ENCODE results near the gene WDR87. TPM values are rescaled to one million over a fixed set of nuclear protein-coding genes. Genes with fewer than 3 reads are reported as not detected.
A peak's percentile ranks its signal among the peaks of the same experiment; 100 is the strongest.

Gene WDR87
- total and polyA plus RNA-seq, 10 of the 15 experiments (the other 5 are each of a cell fraction or from before 2014, with no cell fraction given) = not detected

- no peak for TF ChIP-seq ZNF592 (IDR thresholded peaks at IDR 0.05)
- TF ChIP-seq BCL3 (IDR thresholded peaks at IDR 0.05; ENCODE audit: borderline replicate concordance, insufficient read depth, low read depth, low read length, poor library complexity, severe bottlenecking) = no peak
- TF ChIP-seq FOXK2 (IDR thresholded peaks at IDR 0.05) = no peak
- no peak for TF ChIP-seq ZNF207 (IDR thresholded peaks at IDR 0.05; ENCODE audit: borderline replicate concordance)
- TF ChIP-seq ZSCAN29 (IDR thresholded peaks at IDR 0.05) = no peak
- TF ChIP-seq TCF12 (IDR thresholded peaks at IDR 0.05; ENCODE audit: low read depth, low read length) = peak; percentile 46; the same call in 1 of the 2 replicates
- TF ChIP-seq, protein P1, sequence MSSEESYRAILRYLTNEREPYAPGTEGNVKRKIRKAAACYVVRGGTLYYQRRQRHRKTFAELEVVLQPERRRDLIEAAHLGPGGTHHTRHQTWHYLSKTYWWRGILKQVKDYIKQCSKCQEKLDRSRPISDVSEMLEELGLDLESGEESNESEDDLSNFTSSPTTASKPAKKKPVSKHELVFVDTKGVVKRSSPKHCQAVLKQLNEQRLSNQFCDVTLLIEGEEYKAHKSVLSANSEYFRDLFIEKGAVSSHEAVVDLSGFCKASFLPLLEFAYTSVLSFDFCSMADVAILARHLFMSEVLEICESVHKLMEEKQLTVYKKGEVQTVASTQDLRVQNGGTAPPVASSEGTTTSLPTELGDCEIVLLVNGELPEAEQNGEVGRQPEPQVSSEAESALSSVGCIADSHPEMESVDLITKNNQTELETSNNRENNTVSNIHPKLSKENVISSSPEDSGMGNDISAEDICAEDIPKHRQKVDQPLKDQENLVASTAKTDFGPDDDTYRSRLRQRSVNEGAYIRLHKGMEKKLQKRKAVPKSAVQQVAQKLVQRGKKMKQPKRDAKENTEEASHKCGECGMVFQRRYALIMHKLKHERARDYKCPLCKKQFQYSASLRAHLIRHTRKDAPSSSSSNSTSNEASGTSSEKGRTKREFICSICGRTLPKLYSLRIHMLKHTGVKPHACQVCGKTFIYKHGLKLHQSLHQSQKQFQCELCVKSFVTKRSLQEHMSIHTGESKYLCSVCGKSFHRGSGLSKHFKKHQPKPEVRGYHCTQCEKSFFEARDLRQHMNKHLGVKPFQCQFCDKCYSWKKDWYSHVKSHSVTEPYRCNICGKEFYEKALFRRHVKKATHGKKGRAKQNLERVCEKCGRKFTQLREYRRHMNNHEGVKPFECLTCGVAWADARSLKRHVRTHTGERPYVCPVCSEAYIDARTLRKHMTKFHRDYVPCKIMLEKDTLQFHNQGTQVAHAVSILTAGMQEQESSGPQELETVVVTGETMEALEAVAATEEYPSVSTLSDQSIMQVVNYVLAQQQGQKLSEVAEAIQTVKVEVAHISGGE (CRISPR knock-in tag; IDR thresholded peaks at IDR 0.05) = no peak
- TF ChIP-seq EGR1 (IDR thresholded peaks at IDR 0.05; ENCODE audit: borderline replicate concordance in 1 of 2, low read depth in 2 of 2, low read length in 2 of 2) = no peak
- TF ChIP-seq, protein P2, sequence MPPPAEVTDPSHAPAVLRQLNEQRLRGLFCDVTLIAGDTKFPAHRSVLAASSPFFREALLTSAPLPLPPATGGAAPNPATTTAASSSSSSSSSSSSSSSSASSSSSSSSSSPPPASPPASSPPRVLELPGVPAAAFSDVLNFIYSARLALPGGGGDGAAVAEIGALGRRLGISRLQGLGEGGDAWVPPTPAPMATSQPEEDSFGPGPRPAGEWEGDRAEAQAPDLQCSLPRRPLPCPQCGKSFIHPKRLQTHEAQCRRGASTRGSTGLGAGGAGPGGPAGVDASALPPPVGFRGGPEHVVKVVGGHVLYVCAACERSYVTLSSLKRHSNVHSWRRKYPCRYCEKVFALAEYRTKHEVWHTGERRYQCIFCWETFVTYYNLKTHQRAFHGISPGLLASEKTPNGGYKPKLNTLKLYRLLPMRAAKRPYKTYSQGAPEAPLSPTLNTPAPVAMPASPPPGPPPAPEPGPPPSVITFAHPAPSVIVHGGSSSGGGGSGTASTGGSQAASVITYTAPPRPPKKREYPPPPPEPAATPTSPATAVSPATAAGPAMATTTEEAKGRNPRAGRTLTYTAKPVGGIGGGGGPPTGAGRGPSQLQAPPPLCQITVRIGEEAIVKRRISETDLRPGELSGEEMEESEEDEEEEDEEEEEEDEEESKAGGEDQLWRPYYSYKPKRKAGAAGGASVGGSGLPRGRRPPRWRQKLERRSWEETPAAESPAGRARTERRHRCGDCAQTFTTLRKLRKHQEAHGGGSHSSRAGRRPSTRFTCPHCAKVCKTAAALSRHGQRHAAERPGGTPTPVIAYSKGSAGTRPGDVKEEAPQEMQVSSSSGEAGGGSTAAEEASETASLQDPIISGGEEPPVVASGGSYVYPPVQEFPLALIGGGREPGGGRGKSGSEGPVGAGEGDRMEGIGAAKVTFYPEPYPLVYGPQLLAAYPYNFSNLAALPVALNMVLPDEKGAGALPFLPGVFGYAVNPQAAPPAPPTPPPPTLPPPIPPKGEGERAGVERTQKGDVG (CRISPR knock-in tag; IDR thresholded peaks at IDR 0.05) = no peak
- TF ChIP-seq SUPT20H (IDR thresholded peaks at IDR 0.05; ENCODE audit: borderline replicate concordance, control insufficient read depth, low read depth, low read length) = no peak
- TF ChIP-seq MTA2 (IDR thresholded peaks at IDR 0.05; ENCODE audit: low read depth) = 0 out of 2 replicates have a peak, but pooled peaks have one; percentile 16
- TF ChIP-seq SPI1 (IDR thresholded peaks at IDR 0.05; ENCODE audit: borderline replicate concordance, insufficient read depth, low read depth, low read length) = peak; percentile 74
- peak; percentile 93 for TF ChIP-seq IKZF1 (conservative IDR thresholded peaks at IDR 0.05)
- TF ChIP-seq ZZZ3 (IDR thresholded peaks at IDR 0.05; ENCODE audit: control insufficient read depth, insufficient read length, low read depth) = no peak
- no peak for TF ChIP-seq ZNF622 (IDR thresholded peaks at IDR 0.05)
Observed at GRCh38 chr19:37931881-37932655, 25.7 kb upstream of the WDR87 start (continued).
